GM19455 (cell line): Measurements from ENCODE around the gene OXER1.

Experiments
- ATAC-seq: cut with Tn5 transposase; IDR thresholded peaks from one replicate; pipeline ENCODE4 v1.9.1; 2021; ENCODE audit not compliant: unreplicated experiment

The OXER1 gene

GRCh38 chr2:42770288-42771131 lies 6.6 kb upstream of the OXER1 start:
- peak; percentile 76 for ATAC-seq

- ATAC-seq = no peak
Observed at GRCh38 chr2:42769583-42770287, 5.8 kb upstream of the OXER1 start.

- no peak for ATAC-seq
Observed at GRCh38 chr2:42768706-42769256, 4.8 kb upstream of the OXER1 start.

- no peak for ATAC-seq
Observed at GRCh38 chr2:42767899-42768705, 4.2 kb upstream of the OXER1 start.

GRCh38 chr2:42767080-42767898 lies 3.4 kb upstream of the OXER1 start:
- ATAC-seq = no peak

GRCh38 chr2:42765686-42766085 lies 1.8 kb upstream of the OXER1 start:
- no peak for ATAC-seq

GRCh38 chr2:42764901-42765300 lies 966 bp upstream of the OXER1 start:
- no peak for ATAC-seq

- ATAC-seq = no peak
Observed at GRCh38 chr2:42762823-42763804, 821 bp downstream of the OXER1 start.

GRCh38 chr2:42762155-42762554 lies 1.8 kb downstream of the OXER1 start:
- no peak for ATAC-seq

GRCh38 chr2:42761554-42761953 lies 2.4 kb downstream of the OXER1 start:
- ATAC-seq = no peak

- ATAC-seq = no peak
Observed at GRCh38 chr2:42758751-42759150, 5.2 kb downstream of the OXER1 start.

- ATAC-seq = no peak
Observed at GRCh38 chr2:42757981-42758740, 5.8 kb downstream of the OXER1 start.

- ATAC-seq = no peak
Observed at GRCh38 chr2:42756966-42757513, 6.9 kb downstream of the OXER1 start.

GRCh38 chr2:42756150-42756775 lies 7.7 kb downstream of the OXER1 start:
- ATAC-seq = no peak

- no peak for ATAC-seq
Observed at GRCh38 chr2:42755191-42755880, 8.6 kb downstream of the OXER1 start.

GRCh38 chr2:42754776-42755140 lies 9.2 kb downstream of the OXER1 start:
- no peak for ATAC-seq
